K562 (cell line): ENCODE data around the gene KAT6B. TPM values are rescaled to one million over a fixed set of nuclear protein-coding genes. Genes with fewer than 3 reads are reported as not detected.

Experiments
- ATAC-seq: fragments of 200-7000 bp; cut with Tn5 transposase; 3 replicates; pipeline ENCODE4 v1.9.1; 2020; ENCODE audit warnings: moderate library complexity
- BruUV-seq: library from RNA; stranded (reverse); fragments of 400-500 nt; replicated peaks from 2 replicates; lab custom pipeline; 2021; lab: Mats Ljungman, UMichigan
- CTCF ChIA-PET: fragments of 300-600 bp; formaldehyde crosslinking; extraction: SDS; loops from one replicate; lab custom pipeline; 2021; ENCODE audit warnings: low intra/inter-chr PET ratio; lab: Yijun Ruan, JAX
- POLR2A ChIA-PET: fragments of 300-600, 350-650 bp; sonication (Branson Sonifier 250); formaldehyde crosslinking; extraction: SDS; loops from one replicate; lab custom pipeline; 2021; ENCODE audit warnings: antibody characterized with exemption, inconsistent platforms; lab: Yijun Ruan, JAX
- DNase-seq, 4 experiments: peaks; one replicate each; pipeline versions ENCODE4 v3.0.0 to v3.0.0-alpha.2; 2011 to 2018; ENCODE audit warnings: low spot score in 3 of 4, mixed read lengths in 3 of 4; ENCODE audit errors: extremely low read depth in 1 of 4
- FAIRE-seq: peaks from 2 replicates; lab custom pipeline; 2011; peaks lifted over from hg19 to GRCh38; lab: Jason Lieb, UNC
- H2AFZ ChIP-seq: 2 replicates; pipeline ENCODE4 v1.6.0; 2011; ENCODE audit warnings: low read depth, low read length, control low read depth, inconsistent platforms
- H3K27ac ChIP-seq: fragments of 200-600 bp; 3 replicates; pipeline ENCODE4 v1.8.0; 2011; ENCODE audit warnings: low read depth, mild to moderate bottlenecking, control low read depth, inconsistent platforms, low read length, moderate library complexity, mixed read lengths; ENCODE audit errors: extremely low read depth
- H3K27me3 ChIP-seq, 2 experiments: fragments of 300-600 bp in 1 of 2; 2 replicates in 1 of 2; 3 replicates in 1 of 2; pipeline versions ENCODE4 v1.6.0 to v1.8.0; 2011; ENCODE audit warnings: inconsistent platforms in 2 of 2, low read length in 2 of 2, mild to moderate bottlenecking in 1 of 2, mixed read lengths in 1 of 2, moderate library complexity in 1 of 2; ENCODE audit not compliant: control insufficient read depth in 2 of 2, insufficient read depth in 2 of 2
- H3K36me3 ChIP-seq: fragments of 300-600 bp; 3 replicates; pipeline ENCODE4 v1.8.0; 2011; ENCODE audit warnings: mild to moderate bottlenecking, low read length, inconsistent platforms; ENCODE audit not compliant: control insufficient read depth, insufficient read depth
- H3K4me1 ChIP-seq, 2 experiments: fragments of 200-600 bp in 1 of 2; replicated peaks in 1 of 2; 2 replicates in 1 of 2; 3 replicates in 1 of 2; pipeline versions ENCODE4 v1.5.1 to v1.8.0; 2011; ENCODE audit warnings: inconsistent platforms in 2 of 2, low read length in 2 of 2, mild to moderate bottlenecking in 1 of 2, mixed read lengths in 1 of 2, moderate library complexity in 1 of 2; ENCODE audit not compliant: control insufficient read depth in 2 of 2, insufficient read depth in 2 of 2
- H3K4me2 ChIP-seq: 2 replicates; pipeline ENCODE4 v1.6.1; 2011; ENCODE audit warnings: low read length, control low read depth, inconsistent platforms, mixed read lengths; ENCODE audit not compliant: insufficient read depth
- H3K4me3 ChIP-seq: fragments of 200-600 bp; sonication (generic), shearing (Covaris generic); 2 replicates; pipeline ENCODE4 v1.5.1; 2016; ENCODE audit warnings: control low read depth, inconsistent platforms
- H3K79me2 ChIP-seq: fragments of 200-600 bp; 3 replicates; pipeline ENCODE4 v1.8.0; 2011; ENCODE audit warnings: low read length, inconsistent platforms; ENCODE audit not compliant: control insufficient read depth, insufficient read depth
- H3K9ac ChIP-seq, 2 experiments: 2 replicates each; pipeline versions ENCODE4 v1.6.0 to v1.6.1; 2011; ENCODE audit warnings: low read depth in 2 of 2, low read length in 2 of 2, control low read depth in 1 of 2, inconsistent platforms in 1 of 2, mild to moderate bottlenecking in 1 of 2, mixed read lengths in 1 of 2; ENCODE audit not compliant: insufficient read depth in 1 of 2
- H3K9me1 ChIP-seq: one replicate; pipeline ENCODE4 v1.6.0; 2011; ENCODE audit warnings: inconsistent platforms, mild to moderate bottlenecking, low read length, moderate library complexity; ENCODE audit not compliant: control insufficient read depth, insufficient read depth
- H3K9me3 ChIP-seq: replicated peaks from 2 replicates; pipeline ENCODE4 v1.5.1; 2011; ENCODE audit warnings: low read depth, low read length, inconsistent platforms; ENCODE audit not compliant: control insufficient read depth, insufficient read depth
- H4K20me1 ChIP-seq: replicated peaks from 2 replicates; pipeline ENCODE4 v1.6.1; 2011; ENCODE audit warnings: low read length, inconsistent platforms, mixed read lengths; ENCODE audit not compliant: control insufficient read depth, insufficient read depth
- CREM ChIP-seq: IDR thresholded peaks from 2 replicates; pipeline ENCODE4 v1.6.1; 2014; ENCODE audit warnings: antibody characterized with exemption, low read depth
- EHMT2 ChIP-seq: fragments of 450-650 bp; IDR thresholded peaks from 2 replicates; pipeline ENCODE4 v1.6.1; 2018; ENCODE audit warnings: antibody characterized with exemption
- HMGN3 ChIP-seq: IDR thresholded peaks from 2 replicates; pipeline ENCODE4 v1.6.1; 2011; ENCODE audit warnings: borderline replicate concordance, low read depth, mild to moderate bottlenecking, mixed read lengths, low read length; ENCODE audit not compliant: insufficient read length; ENCODE audit errors: extremely low read depth
- JUND ChIP-seq, 2 experiments: IDR thresholded peaks; 2 replicates in 1 of 2; 3 replicates in 1 of 2; pipeline ENCODE4 v1.6.1; 2011; ENCODE audit warnings: borderline replicate concordance in 2 of 2, low read depth in 2 of 2, low read length in 2 of 2, improper control_type of control experiment in 1 of 2, missing biosample characterization in 1 of 2, missing genetic modification characterization in 1 of 2, missing genetic modification reagents in 1 of 2
- WGBS: fragments of 100-300 bp; shearing (Covaris generic); methylation state at CpG from one replicate; pipeline ENCODE4 v1.1.6; 2016; ENCODE audit warnings: low coverage, mixed read lengths; ENCODE audit not compliant: insufficient coverage; ENCODE audit errors: missing lambda C conversion rate; 5-methylcytosine and 5-hydroxymethylcytosine counted together
- in situ Hi-C: fragments of 300-500 bp; cut with MboI; formaldehyde crosslinking; loops from 4 replicates; pipeline ENCODE4 v1.15.0; 2018; ENCODE audit warnings: inconsistent platforms, mixed read lengths
- intact Hi-C: fragments of 100-400 bp; cut with micrococcal nuclease; formaldehyde crosslinking; loops from 2 replicates; pipeline ENCODE4 v1.14.2; 2022
- polyA plus RNA-seq, 8 experiments: library from polyadenylated mRNA; depleted of rRNA in 4 of 8; stranded (reverse) in 5 of 8; unstranded in 3 of 8; fragments of >200 nt; fragmentation: Nextera tagmentation in 2 of 8; fragmentation: Illumina TruSeq in 1 of 8; extraction: Ambion mirVana in 2 of 8; extraction: Trizol in 1 of 8; gene quantifications; 2 replicates each; pipeline versions ENCODE4 v1.2.1 to v1.2.3, GENCODE V29; 2011 to 2014; ENCODE audit warnings: inconsistent platforms in 1 of 8, missing spikeins in 1 of 8
- total RNA-seq, 7 experiments: library from RNA; depleted of rRNA in 6 of 7; stranded (reverse); fragments of >200 nt in 6 of 7; fragmentation: Illumina TruSeq in 2 of 7; extraction: Trizol in 2 of 7; gene quantifications; 2 replicates each; pipeline versions ENCODE4 v1.2.1 to v1.2.3, GENCODE V29; 2011 to 2021; ENCODE audit warnings: low replicate concordance in 1 of 7
- TF ChIP-seq, protein P1 (sequence below): sonication (generic); formaldehyde crosslinking; IDR thresholded peaks from 2 replicates; pipeline ENCODE4 v1.8.0; 2023; ENCODE audit warnings: missing genetic modification reagents, mild to moderate bottlenecking, borderline replicate concordance
- TF ChIP-seq, protein P2 (sequence below), 2 experiments: fragments of 450-650 bp in 1 of 2; sonication (generic) in 1 of 2; formaldehyde crosslinking in 1 of 2; IDR thresholded peaks in 1 of 2; conservative IDR thresholded peaks in 1 of 2; 2 replicates each; pipeline versions ENCODE4 v1.6.1 to v1.8.1; 2016 to 2023; ENCODE audit warnings: mild to moderate bottlenecking in 2 of 2, moderate library complexity in 2 of 2, inconsistent platforms in 1 of 2, missing genetic modification reagents in 1 of 2

Gene KAT6B
- total and polyA plus RNA-seq, 9 of the 15 experiments (the other 6 are each of a cell fraction or from before 2014, with no cell fraction given) = 1.4 to 9.2 (median 6.8) TPM

DNA sequence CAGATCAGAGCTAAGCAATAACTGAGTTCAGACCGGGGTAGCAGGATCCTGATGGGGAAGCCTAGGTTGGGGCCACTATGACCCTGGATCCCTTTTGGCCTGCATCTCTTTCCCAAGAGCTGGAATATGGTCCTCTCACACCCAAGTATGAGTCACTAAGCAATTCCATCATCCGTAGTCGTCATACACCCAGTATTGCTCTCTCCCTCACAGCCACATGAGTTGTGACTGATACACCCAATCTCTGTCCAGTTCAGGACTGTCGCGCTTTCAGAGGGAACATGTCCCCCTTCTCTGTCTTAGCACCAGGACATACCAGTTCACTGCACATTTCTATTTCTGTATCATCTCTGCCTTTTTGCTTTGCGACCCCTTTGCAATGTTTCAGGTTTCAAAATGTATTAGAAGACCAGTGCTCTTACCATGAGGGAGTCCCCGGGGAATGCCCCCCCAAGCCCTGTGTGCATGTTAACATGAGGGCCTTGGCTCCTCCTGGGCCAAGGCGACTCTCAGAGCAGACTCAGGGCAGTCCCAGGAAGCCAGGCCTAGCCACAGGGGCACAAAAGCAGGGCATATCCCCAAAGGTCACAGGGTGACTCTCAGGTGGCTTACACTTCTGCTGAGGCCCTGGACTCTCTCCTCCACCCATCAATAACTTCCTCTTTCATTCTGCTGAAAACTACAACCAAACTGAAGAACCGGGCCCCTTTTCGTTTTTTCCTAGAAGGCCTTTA, 209.7 kb downstream of the KAT6B start:
- CTCF ChIA-PET = interaction anchor here (0.6 kb wide), 1 partner anchor 410 kb away, joined by 5 read pairs; no protein-coding TSS in a partner anchor
- TF ChIP-seq, protein P1, sequence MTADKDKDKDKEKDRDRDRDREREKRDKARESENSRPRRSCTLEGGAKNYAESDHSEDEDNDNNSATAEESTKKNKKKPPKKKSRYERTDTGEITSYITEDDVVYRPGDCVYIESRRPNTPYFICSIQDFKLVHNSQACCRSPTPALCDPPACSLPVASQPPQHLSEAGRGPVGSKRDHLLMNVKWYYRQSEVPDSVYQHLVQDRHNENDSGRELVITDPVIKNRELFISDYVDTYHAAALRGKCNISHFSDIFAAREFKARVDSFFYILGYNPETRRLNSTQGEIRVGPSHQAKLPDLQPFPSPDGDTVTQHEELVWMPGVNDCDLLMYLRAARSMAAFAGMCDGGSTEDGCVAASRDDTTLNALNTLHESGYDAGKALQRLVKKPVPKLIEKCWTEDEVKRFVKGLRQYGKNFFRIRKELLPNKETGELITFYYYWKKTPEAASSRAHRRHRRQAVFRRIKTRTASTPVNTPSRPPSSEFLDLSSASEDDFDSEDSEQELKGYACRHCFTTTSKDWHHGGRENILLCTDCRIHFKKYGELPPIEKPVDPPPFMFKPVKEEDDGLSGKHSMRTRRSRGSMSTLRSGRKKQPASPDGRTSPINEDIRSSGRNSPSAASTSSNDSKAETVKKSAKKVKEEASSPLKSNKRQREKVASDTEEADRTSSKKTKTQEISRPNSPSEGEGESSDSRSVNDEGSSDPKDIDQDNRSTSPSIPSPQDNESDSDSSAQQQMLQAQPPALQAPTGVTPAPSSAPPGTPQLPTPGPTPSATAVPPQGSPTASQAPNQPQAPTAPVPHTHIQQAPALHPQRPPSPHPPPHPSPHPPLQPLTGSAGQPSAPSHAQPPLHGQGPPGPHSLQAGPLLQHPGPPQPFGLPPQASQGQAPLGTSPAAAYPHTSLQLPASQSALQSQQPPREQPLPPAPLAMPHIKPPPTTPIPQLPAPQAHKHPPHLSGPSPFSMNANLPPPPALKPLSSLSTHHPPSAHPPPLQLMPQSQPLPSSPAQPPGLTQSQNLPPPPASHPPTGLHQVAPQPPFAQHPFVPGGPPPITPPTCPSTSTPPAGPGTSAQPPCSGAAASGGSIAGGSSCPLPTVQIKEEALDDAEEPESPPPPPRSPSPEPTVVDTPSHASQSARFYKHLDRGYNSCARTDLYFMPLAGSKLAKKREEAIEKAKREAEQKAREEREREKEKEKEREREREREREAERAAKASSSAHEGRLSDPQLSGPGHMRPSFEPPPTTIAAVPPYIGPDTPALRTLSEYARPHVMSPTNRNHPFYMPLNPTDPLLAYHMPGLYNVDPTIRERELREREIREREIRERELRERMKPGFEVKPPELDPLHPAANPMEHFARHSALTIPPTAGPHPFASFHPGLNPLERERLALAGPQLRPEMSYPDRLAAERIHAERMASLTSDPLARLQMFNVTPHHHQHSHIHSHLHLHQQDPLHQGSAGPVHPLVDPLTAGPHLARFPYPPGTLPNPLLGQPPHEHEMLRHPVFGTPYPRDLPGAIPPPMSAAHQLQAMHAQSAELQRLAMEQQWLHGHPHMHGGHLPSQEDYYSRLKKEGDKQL (CRISPR knock-in tag) = no peak
- TF ChIP-seq JUND (IDR thresholded peaks at IDR 0.05; ENCODE audit: borderline replicate concordance, low read depth, low read length) = peak; percentile 18; the same call in 1 of the 2 replicates
- TF ChIP-seq JUND (tag; IDR thresholded peaks at IDR 0.05; ENCODE audit: borderline replicate concordance, low read depth, low read length) = no peak
- peak; percentile 60; the same call in 1 of the 2 replicates for TF ChIP-seq EHMT2
- TF ChIP-seq, protein P2, sequence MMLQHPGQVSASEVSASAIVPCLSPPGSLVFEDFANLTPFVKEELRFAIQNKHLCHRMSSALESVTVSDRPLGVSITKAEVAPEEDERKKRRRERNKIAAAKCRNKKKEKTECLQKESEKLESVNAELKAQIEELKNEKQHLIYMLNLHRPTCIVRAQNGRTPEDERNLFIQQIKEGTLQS (IDR thresholded peaks at IDR 0.05) = peak; percentile 75
- TF ChIP-seq, protein P2 (CRISPR knock-in tag; conservative IDR thresholded peaks at IDR 0.05) = no peak
- 0 out of 2 replicates have a peak, but pooled peaks have one; percentile 21 for TF ChIP-seq CREM
- TF ChIP-seq HMGN3 = no peak

More for the DNA sequence above, 209.7 kb downstream of the KAT6B start:
- no peak overlapping the region for H3K9ac ChIP-seq
- H3K4me2 ChIP-seq = no peak overlapping the region
- H3K36me3 ChIP-seq = no peaks in the 10 kb centered on the region
- H3K79me2 ChIP-seq = no peaks in the 10 kb centered on the region
- POLR2A ChIA-PET = interaction anchor here (0.8 to 1.2 kb wide), 2 partner anchors 15 to 173 kb away, joined by 3 read pairs; no protein-coding TSS in a partner anchor
- no peaks in the 10 kb centered on the region for H3K9me3 ChIP-seq
- H2AFZ ChIP-seq = no peak overlapping the region
- no peak for FAIRE-seq
- WGBS = 22% methylated on average over 10 of the region's 10 CpGs
- intact Hi-C loops (no loop called here), in situ Hi-C loops (no loop called here)
- H3K4me3 ChIP-seq = no peak overlapping the region
- peak; percentile 11; the same call in 2 of the 3 replicates for ATAC-seq
- no peak for DNase-seq
- H3K27ac ChIP-seq = no peak overlapping the region
- H3K9me1 ChIP-seq = no peaks in the 10 kb centered on the region
- peaks cover 11 to 32% of the 10 kb centered on the region in 2 experiments for H3K27me3 ChIP-seq
- no TSS peak for BruUV-seq
- no peaks in the 10 kb centered on the region for H4K20me1 ChIP-seq
- peaks cover 0 to 11% of the 10 kb centered on the region in 2 experiments; a peak in 3 of 5 replicates for H3K4me1 ChIP-seq
